ENCODE results near the gene DNAJC25.

GRCh38 chr9:111659691-111660090, 28.6 kb downstream of the DNAJC25 start:
- TF ChIP-seq, protein P1, sequence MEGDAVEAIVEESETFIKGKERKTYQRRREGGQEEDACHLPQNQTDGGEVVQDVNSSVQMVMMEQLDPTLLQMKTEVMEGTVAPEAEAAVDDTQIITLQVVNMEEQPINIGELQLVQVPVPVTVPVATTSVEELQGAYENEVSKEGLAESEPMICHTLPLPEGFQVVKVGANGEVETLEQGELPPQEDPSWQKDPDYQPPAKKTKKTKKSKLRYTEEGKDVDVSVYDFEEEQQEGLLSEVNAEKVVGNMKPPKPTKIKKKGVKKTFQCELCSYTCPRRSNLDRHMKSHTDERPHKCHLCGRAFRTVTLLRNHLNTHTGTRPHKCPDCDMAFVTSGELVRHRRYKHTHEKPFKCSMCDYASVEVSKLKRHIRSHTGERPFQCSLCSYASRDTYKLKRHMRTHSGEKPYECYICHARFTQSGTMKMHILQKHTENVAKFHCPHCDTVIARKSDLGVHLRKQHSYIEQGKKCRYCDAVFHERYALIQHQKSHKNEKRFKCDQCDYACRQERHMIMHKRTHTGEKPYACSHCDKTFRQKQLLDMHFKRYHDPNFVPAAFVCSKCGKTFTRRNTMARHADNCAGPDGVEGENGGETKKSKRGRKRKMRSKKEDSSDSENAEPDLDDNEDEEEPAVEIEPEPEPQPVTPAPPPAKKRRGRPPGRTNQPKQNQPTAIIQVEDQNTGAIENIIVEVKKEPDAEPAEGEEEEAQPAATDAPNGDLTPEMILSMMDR (IDR thresholded peaks at IDR 0.05): no peak
- TF ChIP-seq POLR2A (IDR thresholded peaks at IDR 0.05): no peak
- TF ChIP-seq EP300 (IDR thresholded peaks at IDR 0.05; ENCODE audit: low read depth): no peak
